ENCODE measurements around the gene STAT5B.

Gene STAT5B

DNA sequence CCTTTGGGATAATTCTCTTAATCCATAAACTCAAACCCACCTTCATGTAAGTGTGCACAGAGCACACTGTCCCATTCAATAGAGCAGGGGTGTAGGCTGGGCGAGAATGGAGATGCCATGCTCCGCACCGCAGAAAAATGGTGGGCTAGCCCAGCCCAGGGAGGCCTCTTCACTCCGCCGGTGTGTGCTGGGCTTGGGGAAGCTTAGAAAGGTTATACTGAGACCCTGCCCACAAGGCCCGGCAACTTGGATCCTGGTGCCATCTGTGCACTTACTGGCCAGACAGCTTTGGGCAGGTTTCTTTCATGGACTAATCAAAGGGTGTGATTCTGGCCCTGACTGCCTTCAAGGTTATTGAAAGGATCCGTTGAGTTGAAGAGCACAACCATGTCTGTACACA is 8.4 kb upstream of the STAT5B start:
- DNase-seq = no peak

DNA sequence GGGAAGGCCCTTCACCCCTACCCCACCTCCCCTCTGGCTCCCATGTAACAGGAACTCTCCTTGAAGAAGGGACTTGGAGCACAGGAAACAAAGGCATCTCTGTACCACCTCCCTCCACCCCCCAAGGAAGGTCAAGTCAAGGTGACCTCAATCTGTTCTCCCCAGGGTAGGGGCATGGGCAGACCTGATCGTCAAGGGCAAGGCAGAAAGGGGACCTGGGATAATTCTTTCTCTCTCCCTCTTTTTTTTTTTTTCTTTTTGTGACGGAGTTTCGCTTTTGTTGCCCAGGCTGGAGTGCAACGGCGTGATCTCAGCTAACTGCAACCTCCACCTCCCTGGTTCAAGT is 7.8 kb upstream of the STAT5B start:
- no peak for DNase-seq

DNA sequence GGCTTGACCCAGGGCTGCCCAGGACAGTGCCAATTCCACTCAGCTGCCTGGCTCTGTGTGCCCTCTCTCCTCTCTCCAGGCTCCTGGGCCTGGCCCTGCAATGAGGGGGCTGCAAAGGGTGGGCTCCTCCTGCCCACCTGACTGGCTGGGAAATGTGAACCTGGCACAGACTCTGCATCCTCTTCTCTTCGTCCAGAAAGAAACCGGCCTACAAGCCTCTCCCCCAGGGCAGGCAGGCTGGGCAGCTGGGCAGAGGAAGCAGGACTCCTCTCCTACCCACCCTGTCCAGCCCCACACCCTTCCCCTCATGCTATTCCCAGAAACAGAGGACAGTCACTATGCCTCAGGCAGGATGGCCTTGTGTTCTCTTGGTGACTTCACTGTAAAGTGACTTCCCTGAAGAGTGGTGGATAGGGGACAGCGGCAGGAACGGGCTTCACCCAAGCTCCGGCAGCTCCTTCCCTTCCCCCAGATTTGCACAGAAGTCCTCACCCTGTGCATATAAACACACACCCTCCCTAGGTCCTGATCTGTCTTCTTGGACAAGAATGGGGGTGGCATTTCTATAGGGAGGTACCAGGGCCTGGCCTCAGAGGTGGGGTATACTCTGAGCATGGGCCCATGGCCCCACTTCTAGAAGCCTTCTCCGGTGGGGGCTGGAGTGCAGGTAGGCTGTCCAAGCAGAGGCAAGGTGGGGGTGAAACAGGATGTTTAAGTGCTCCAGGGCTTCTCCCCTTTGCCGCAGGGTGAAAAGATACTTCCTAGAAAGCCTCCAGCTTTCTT is 7.2 kb upstream of the STAT5B start:
- DNase-seq = no peak

DNA sequence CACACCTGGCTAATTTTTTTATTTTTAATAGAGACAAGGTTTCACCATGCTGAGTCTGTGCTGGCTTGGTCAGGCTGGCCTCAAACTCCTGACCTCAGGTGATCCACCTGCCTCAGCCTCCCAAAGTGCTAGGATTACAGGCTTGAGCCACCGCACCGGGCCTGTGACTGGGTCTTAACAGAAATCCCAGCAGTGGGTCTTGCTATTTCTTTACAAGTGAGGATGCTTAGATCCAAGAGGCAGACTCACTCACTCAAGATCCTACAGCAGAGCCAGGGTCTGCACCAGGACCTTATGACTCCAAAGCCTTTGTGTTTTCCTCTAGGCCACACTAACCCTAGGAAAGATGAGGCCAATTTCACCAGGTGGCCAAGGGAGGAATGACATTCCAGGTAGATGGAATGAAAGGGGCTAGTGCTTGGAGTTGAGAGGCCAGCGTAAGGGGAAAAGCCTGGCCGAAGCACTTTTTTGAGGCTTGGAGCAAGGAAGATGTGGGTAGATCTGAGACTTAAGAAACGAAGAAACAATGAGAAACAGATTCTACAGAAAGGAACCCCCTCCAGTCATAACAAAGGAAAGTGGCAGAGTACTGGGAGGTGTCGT is 6.4 kb upstream of the STAT5B start:
- DNase-seq = no peak

DNA sequence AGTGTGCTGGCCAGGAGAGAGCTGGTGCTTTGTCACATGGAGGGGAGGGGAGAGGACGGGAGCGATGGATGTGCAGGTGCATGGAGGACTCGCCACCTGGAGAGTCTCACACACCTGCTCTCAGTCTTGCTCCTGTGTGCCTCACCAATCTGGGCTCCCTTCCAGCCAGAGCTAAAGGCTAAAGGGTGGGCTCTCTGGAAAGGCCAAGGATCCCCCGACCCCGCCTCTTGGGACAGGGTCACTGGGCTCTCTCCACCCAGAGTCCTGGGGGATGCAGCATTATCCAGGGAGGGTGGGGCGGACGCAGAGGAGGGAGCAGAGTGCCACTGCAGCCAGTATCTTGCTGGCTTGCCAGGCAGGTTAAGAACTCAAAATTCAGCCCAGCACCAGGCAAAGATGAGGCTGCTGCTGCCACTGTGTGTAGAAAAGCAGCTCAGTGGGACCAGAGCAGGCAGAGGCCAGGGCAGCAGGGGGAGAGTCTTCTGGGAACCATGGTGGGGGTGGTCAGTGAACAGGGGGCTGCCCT is 5.4 kb upstream of the STAT5B start:
- no peak for DNase-seq

DNA sequence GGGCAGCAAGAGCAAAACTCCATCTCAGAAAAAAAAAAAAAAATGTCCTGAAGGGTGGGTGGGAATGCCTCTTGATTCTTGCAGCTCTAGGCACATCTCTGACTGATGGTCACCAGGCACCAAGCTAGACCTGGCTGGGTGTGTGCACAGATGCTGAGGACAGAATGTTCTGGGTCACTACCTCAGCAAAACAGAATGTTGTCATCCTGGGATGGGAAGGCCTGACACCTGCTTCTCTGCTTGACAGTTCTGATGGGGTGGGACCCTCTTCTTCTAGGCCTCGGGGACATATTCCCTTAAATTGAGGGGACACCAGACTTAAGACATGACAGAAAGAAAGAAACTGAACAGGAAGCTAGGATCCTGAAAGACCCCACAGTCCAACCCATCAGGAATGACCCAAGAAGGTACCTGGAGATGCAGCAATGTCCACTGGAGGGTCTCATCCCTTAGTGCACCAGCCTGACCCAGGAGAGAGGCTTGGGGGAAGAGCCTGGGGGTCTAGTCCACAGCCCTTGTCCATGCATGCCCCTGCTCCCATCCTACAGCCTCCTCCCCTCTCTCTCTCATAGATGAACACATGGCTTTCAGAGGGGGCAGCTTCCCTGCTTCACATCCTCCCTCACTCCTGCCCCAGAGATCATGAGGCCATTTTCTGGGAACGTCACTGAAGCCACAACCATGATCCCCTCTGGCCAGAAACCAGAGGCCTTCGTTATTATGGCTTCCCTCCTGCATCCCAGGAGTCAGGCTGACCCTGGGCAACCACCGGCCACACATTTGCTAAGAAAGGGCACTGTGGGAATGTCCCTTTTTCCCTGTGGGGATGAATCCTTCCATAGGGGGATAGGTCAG is 3.8 kb upstream of the STAT5B start:
- DNase-seq = no peak

DNA sequence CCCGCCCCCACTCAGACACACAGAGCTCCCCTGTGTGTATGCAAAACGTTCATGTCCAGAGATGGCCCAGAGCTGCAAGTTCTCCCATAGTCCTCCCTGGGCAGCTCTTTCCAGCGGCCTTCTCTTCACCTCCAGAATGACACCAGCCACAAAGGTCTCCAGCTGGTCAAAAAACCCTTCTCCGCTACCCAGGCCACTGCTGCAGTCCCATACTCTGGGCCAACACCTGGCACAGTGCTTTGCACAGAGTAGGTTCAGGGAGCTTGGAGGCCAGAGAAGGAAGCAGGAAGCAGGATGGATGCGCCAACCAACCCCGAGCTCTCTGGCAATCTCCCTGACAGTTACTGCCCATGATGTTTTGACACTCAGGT is 1.1 kb upstream of the STAT5B start:
- no peak for DNase-seq

DNA sequence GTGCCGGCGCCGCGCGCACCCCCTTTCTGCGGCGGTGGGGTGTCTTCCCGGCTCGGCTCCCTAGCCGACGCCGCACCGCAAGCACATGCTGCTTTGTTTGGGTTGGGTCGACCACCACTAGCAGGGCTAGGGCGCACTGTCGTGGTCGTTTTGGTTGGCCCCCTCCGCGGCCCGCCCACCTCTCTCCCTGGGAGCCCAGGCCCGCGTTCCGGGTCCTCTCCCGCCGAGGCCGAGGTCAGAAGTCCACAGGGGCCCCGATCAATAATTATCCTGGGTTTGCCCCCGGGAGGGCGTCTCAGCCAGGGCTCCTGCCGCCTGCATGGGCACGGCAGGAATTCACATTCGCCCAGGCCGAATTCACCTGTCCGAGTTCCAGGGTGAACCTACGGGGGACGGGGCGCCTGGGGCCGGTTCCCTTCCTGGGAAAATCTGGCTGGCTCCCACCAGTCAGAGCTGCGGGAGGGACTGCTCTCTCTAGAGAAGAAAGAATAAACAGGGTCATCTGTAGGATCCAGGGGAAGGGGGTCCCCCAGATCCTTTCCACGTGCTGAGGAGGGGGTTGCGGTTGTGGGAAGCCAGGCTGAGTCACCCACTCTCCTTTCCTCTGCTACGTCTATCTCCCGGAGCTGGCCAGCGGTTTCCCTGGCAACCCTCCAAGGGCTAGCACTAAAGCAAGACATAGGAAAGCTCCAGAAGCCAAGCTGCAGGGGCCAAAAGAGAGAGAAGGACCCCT is 584 bp upstream of the STAT5B start:
- no peak for DNase-seq

DNA sequence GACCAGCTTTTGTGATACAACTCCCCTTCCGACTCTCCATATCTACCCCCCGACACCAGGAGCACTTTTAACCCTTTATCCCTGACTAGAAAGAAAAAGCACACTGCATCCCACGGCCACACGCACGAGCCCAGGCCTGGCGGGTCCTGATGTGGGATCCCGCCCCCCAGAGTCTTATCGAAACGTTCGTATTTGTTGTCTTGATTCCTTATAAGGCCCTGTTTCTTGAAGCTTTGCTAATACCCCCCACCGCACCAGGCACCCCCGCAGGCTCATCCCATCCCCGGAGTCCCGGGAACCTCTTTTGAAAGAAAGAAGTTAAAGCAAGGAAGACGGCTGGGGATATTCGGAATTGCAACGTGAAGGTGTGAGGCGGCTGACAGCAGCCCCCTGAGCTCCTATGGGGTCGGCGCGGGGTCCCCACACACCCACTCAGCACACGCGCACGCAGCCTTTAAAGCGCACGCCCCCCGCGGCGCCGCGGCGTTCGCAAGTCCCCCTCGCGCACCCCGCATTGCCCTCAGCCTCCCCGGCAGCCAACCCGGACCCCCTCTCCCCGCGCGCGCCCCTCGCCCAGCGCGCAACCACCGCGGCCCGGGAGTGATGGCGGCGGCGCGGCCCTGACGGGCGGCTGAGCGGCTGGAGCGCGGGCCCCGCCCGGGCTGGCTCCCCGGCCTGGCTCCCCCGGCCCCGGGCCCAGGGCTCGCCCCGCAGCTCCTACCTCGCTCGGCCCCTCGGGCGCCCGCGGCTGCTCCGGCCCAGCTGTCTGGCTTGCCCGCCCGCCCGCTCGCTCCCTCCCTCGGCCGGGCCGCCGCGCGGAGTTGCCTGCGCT is 448 bp downstream of the STAT5B start:
- no peak for DNase-seq

DNA sequence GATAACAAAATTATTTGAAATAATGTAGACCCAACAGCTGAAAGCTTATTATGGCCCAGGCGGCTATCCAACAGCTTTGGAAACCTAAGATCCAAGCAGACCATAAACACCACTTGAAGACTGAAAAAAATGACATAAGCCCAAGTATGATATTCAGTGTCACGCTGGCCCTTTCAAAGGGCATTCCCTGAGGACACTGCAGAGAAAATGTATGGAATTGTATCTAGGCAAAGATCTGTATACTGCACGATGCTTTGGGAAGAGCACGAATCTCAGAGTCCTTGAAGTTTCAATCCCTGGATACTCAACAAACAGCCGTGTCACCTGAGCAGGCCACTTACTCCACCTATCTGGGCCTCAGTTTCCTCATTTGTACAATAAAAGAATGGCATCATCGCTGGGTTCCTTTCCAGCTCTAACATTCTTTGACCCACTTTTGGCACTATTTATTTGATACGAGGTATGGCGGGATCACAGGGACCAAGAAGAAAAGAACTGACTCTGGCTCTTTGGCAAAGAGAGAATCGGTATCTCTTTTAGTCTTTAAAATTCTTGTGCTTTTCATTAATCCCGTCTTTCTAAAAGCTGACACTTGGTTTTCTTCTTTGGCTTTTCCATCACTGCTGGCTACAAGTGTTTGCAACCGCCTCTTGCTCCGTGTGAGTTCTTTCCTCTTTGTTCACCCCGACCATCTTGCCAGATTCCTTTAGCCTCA is 1.2 kb downstream of the STAT5B start:
- DNase-seq = no peak

DNA sequence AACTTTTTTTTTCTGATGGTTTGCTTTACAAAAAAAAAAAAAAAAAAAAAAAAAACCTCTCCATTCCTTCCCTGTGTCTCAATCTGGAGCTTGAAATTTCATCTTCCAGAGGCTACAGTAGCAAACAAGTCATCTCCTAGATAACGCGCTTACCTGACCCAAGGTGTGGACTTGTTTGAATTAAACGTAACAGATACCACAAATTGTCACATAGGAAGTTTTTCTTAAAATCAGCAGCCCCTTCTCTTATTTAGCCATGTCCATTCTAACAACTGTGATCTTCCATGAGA is 2.0 kb downstream of the STAT5B start:
- DNase-seq = no peak

DNA sequence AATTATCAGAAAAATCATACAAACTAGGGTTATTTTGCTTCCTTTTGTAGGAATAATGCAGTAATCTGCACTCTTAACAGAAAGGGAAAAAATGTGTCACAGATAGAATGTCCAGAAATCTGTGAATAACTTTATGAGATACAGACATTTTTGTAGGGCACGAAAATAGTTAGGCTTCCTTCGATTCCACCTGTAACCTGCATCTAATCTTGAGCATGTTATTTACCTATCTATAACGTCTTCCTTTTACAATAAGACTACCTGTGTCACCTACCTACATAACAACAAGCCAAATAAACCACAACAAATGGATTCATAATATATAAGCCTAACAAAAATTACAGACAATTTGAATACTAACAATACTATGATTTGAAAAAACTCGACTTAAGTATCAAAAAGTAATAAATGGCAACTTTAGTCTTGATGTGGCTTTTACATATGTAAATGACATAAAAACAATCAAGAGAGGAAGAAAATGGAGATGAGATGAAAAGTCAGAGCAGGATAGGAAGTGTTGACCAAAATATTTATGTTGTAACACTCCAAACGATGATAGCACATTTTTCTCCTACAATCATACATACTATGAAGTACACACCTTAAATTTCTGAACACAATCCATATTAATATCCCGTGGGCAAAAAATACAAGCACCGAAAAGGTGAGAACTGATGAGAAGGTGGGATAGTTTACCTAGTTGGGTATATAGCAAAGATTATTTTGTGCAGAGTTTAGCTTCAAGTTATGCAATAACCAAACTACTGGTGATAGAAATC is 2.5 kb downstream of the STAT5B start:
- DNase-seq = no peak

DNA sequence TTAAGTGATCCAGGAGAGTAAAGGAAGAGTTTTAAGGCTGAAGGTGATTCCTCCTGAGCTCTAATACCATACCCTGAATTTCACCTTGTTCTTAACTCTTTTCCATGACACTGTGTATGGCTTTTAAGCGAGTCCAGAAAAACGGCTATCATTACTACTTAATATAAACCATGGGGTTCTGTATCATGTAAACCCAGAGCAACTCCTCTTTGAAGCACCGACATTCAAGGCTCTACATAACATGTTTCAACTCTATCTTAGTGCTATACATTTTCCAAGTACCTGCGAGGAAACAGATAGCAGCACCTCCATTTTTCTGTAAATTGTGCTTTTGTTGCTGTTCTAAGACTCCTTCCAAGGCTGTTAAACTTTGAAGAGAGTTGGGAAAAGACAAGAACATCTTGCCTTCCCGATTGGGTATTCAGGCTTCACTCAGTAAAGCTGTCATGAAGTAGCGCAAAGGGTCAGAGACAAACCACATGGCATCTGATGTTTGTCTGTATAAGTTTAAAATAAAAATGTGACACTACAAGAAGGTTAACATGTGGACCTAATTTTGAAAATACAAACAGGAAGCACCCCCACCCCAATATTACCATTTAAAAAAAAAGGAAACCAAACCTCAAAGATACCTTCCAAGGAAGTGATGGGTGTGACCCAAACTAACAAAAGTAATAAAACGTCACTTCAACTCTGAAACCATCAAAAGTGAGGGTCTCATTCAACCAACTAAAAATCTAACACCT is 3.9 kb downstream of the STAT5B start:
- no peak for DNase-seq

DNA sequence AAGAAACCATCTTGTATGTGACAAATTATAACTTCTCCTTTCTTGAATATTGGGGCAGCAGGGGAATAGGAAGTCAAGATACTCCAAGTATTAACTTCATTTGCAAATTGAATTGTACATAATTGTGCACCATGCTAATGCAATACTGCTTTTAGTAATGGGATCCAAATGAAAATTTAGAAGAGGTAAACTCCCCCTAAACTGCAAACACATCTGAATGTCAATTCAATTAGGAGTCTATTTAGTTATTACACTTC is 4.5 kb downstream of the STAT5B start:
- DNase-seq = no peak

DNA sequence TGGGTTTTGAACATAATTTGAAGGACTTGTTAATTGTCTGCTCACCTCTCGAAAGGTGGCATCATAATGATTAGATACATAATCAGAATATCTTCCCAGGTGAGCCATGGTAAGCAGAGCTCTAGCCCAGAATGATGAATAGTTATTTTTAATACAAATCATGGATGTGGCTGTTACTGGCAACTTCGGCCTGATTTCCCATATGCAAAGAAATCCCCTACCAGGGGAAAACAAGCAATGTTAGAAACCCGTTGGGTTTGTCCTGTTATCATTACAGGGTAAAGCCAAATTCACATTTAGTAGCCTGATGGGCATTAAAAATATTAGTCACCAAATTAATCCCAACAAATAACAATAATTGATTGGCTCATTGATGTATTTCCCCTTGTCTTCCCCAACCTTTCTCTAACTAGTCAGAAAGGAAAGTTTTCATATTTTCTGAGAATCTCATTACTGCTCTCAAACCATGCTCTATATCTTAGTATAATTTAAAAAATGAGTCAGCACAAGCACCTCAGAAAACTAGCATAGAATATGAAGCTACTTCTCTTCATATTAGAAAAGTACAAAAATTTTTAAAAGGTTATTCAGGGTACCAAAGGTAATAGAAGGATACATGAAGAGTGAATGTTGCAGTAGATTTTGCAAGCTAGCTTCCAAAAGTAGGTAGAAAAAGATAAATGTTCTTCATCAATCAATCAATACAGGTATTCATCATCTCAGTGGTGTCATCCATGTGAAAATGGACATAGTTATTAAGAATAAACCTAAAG is 5.0 kb downstream of the STAT5B start:
- DNase-seq = no peak

DNA sequence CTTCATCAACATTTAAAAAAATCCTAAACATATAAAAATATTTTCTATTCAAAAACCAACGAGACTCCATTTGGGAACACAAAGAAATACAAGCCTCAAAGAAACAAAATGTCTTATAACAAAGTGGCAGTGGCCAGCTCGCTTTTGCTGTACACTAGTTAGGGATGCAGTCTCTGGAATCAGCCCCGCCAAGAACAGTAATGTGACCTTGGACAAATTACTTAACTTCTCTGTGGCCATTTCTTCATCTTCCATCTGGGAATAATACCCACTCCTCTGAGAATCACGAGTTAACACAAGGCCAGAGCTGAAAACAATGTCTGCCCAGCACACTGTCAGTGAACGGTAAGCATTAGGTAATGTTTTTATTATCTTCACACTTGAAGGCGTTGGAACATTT is 5.6 kb downstream of the STAT5B start:
- no peak for DNase-seq

DNA sequence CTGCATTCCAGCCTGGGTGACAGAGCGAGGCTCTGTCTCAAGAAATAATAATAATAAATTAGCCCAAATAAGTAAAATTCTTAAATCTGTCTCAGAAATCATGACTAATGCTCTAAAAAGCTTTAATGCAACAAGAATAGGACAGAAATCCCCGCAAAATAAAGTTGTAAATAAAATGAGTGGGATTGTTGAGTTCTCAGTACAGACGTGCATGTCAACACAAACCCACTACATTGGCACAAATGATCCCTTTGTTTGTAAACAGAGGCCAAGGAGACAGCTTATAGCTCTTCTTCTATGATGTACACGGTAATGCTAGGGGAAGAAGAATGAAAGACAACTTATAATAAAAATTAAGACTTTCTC is 6.0 kb downstream of the STAT5B start:
- DNase-seq = no peak

DNA sequence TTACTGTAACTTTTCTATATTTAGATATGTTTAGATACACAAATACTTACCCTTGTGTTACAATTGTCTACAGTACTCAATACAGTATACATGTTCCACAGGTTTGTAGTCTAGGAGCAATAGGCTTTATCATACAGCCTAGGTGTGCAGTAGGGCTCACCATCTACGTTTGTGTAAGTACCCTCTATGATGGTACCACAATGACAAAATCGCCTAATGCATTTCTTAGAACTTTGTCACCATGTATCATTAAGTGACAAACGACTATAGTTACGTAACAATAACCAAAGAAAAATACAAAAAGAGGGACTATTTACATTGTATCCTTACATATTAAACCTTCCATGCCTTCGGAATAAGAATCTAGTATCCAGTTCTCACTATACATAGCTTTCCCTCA is 8.0 kb downstream of the STAT5B start:
- DNase-seq = no peak

DNA sequence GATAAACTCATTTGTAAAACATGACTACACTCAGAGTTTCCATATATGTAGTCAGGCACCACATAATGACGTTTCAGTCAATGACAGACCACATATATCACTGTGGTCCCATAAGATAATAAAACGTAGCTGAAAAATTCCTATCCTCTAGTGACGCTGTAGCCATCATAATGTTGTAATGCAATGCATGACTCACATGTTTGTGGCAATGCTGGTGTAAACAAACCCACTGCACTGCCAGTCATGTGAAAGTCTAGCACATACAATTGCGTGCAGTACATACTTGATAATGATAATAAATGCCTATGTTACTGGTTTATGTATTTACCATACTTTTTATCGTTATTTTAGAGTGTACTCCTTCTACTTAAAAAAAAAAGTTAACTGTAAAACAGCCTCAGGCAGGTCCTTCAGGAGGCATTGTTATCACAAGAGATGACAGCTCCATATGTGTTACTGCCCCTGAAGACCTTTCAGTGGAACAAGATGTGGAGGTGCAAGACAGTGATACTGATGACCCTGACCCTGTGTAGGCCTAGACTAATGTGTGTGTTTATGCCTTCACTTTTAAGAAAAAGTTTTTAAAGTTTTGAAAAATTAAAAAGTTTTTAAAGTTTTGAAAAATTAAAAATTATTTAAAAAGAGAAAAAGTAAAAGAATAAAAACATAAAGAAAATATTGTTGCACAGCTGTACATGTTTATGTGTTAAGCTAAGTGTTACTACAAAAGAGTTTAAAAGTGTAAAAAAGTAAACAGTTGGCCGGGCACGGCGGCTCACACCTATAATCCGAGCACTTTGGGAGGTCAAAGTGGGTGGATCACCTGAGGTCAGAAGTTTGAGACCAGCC is 9.0 kb downstream of the STAT5B start:
- no peak for DNase-seq

All from hippocampal formation (tissue), 2 donors.